ENCODE results near the gene TICAM2.

TICAM2 gene

GRCh38 chr5:115601701-115602590 lies at the start of gene TICAM2 (continued):
- no peak for TF ChIP-seq PRDM2 (tag by site-specific recombination; IDR thresholded peaks at IDR 0.05; ENCODE audit: borderline replicate concordance)

- no peaks in the 10 kb centered on the region for H3K9me3 ChIP-seq (ENCODE audit: control insufficient read depth, insufficient read depth, low read depth, low read length)
- POLR2A ChIA-PET, result interaction anchor here (0.6 kb wide), 1 partner anchor 238 kb away, joined by 3 read pairs; no protein-coding TSS in a partner anchor
- CTCF ChIA-PET, result no interaction called here
Observed at GRCh38 chr5:115649541-115649940, 47.3 kb upstream of the TICAM2 start.

GRCh38 chr5:115648056-115648455 lies 45.8 kb upstream of the TICAM2 start:
- TF ChIP-seq ZNF223 (tag by site-specific recombination; IDR thresholded peaks at IDR 0.05) (no peak), ATF2 (tag by site-specific recombination; IDR thresholded peaks at IDR 0.05; ENCODE audit: low read depth) (no peak), ZNF121 (tag by site-specific recombination; IDR thresholded peaks at IDR 0.05) (no peak), SCRT2 (tag by site-specific recombination; IDR thresholded peaks at IDR 0.05) (no peak), ZBTB49 (tag by site-specific recombination; IDR thresholded peaks at IDR 0.05; ENCODE audit: low read depth) (no peak), MZF1 (tag by site-specific recombination; IDR thresholded peaks at IDR 0.05; ENCODE audit: borderline replicate concordance) (no peak), ZNF37A (tag by site-specific recombination; IDR thresholded peaks at IDR 0.05) (no peak), ZNF311 (tag by site-specific recombination; IDR thresholded peaks at IDR 0.05; ENCODE audit: borderline replicate concordance) (no peak), ZNF639 (tag by site-specific recombination; IDR thresholded peaks at IDR 0.05) (no peak)
- Histone ChIP-seq H3K4me1 (ENCODE audit: control insufficient read depth, insufficient read depth, low read length) (no peaks in the 10 kb centered on the region), H3K27ac (ENCODE audit: extremely low read depth, low read depth, low read length) (no peak overlapping the region), H3K9me3 (ENCODE audit: control insufficient read depth, insufficient read depth, low read depth, low read length) (no peaks in the 10 kb centered on the region), H3K36me3 (ENCODE audit: control insufficient read depth in 2 of 2, insufficient read depth in 1 of 2, low read length in 2 of 2) (no peaks in the 10 kb centered on the region), H3K4me3 (ENCODE audit: low read depth, low read length) (no peak overlapping the region)
- CTCF ChIA-PET, result no interaction called here
- POLR2A ChIA-PET, result no interaction called here

More at GRCh38 chr5:115649541-115649940, 47.3 kb upstream of the TICAM2 start:
- no peak for TF ChIP-seq ZNF571 (tag by site-specific recombination; IDR thresholded peaks at IDR 0.05)
- TF ChIP-seq SCRT2 (tag by site-specific recombination; IDR thresholded peaks at IDR 0.05), result no peak
- Histone ChIP-seq H3K4me3 (ENCODE audit: low read depth, low read length) (no peak overlapping the region), H3K36me3 (ENCODE audit: control insufficient read depth in 2 of 2, insufficient read depth in 1 of 2, low read length in 2 of 2) (no peaks in the 10 kb centered on the region), H3K27ac (ENCODE audit: extremely low read depth, low read depth, low read length) (no peak overlapping the region), H3K4me1 (ENCODE audit: control insufficient read depth, insufficient read depth, low read length) (no peaks in the 10 kb centered on the region)

Data from HEK293 (cell line).